DMS 273 (cell line): Measurements from ENCODE around the gene TMEM30A.

Source experiments
- DNase-seq: peaks from one replicate; lab custom pipeline; 2025; ENCODE audit not compliant: unreplicated experiment; lab: John Stamatoyannopoulos, UW

Gene TMEM30A

DNA sequence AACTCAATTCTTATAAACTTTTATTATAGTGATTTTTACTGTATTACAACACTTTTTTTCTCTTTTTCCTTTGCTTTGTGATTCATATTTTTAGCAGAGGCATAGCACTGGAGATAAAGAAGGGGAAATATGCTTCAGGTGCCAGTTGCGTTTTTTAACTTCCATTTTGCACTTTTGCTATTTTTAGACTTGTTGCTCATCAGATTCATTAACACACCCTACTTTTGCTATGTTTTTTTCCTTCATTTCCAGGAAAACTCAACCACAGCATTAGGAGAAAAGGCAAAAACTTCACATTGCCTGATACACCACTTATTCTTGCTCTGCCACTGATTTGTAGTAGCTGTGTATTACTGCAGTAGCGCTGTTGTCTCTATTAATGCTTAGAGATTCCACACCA, 8.0 kb upstream of the TMEM30A start:
- DNase-seq: no peak

DNA sequence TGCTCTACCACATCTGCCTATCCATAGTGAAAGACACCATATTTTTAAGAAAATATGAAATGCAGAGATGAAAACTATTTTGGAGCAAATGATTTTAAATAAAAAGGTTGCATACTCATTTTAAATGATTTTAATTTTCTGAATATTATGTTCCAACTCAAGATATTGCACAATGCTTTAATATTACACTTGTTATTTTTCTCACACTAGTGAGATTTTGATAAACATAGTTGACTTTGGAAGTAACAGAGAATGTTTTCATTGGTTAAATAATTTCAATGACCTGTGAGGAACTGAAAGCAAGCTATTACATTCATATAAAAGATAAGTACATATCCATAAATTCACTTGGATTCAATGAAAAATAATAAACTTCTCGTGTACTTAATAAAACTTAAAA, 7.2 kb upstream of the TMEM30A start:
- no peak for DNase-seq

DNA sequence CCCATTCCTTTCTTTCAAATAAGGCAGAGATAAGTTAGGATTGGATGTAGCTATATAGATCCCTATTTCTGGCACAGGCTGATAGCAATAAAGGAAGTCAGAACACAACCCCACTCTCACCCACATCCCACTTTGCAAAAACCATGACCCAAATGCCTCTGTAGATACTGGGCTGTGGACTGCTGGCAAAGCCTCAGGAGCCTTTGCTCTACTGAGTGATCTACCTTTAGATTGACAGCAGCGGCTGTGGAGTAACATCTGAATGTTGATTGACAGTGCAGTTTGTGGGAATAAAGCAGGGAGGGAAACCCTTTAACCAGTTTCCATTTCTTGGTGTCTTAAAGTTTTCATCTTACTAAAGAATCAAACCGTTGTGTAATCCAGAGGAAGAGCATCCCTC, 6.7 kb upstream of the TMEM30A start:
- DNase-seq: no peak

DNA sequence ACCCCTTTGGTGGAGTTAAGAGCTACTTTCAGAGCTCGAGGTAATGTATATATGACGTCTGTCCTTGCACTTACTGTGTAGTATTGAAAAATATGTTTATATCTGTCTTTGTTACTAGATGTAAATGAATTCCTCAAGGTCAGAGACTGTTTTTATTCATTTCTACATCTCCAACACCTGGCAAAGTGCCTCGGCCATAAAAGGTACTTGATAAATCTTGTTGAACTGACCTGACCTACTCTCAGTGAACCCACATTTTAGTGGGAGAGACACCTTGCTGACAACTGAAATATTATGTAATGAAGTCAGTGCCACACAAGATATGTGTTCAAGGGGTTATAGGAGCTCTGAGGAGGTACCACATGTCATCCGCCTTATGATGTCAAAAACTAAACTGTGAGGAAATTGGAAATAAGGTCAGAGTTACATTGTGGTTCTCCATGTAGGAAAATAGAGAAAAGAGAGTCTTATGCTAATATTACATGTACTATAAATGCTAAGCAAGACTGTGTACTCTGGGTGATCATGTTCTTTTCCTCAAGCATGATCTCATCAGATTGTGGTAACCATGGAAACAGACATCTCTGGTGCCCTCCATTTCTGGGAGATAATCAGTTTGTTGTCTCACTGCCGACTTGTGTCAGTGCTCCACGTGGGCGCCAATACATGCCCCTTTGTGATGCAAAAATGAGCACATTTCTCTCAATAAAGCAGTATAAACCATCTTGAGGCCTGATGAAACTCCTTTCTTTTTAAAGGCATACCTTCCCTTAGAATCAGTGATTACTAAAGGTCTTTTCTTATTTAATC, 5.7 kb upstream of the TMEM30A start:
- no peak for DNase-seq

DNA sequence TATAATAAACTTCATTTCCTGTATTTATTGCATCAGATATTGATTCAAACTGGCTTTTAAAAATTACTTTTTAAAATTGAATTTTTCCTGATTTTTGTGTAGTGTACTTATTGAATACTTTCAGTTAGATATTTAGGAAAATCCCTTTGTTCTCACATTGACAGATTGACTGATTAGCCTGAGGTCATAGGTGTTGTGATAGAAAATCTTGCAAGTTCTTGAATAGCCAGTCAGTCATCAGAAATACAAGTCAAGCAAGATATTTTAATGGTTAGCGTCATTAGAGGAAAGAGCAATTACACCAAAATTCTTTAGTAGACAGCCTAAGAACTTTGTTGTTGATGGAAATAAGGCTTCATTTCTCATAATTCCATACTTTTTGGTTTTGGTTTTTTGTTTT, 3.4 kb upstream of the TMEM30A start:
- DNase-seq: no peak

DNA sequence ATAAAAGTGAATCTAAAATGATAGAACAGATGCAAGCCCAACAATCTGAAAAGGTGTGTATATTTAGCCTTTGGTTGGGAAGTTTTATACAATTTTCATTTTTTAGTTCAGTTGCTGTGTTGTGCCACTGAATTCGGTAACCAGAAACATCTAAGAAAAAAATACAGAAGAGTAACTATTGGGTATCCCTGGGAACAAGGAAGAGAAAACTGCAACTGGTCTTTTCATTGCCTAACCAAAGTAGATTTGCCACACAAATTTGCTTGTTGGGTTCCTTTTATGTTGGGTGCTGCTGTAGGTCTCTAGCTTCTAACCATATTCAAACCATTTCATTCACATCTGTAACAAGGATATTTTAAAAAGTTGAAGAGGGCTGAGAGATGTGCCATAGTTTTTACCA, 2.8 kb upstream of the TMEM30A start:
- DNase-seq: no peak

DNA sequence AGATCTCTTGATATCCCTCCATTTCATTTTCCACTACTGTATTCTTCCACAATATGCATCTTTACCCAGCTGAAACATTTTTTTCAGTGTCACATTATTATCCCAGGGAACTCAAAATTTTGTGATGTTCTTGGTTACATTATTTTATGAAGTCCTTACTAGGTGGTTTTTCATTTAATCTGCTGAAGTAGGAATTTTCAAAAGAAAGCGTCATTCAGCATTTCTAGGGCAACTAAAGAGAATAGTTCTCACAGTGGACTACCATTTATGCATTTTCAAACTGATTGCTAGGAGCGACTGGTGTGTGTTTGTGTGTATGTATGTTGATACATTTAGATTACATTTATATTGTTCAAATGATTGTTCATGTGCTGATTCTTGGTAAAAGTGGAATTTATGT, 2.4 kb upstream of the TMEM30A start:
- DNase-seq: no peak

DNA sequence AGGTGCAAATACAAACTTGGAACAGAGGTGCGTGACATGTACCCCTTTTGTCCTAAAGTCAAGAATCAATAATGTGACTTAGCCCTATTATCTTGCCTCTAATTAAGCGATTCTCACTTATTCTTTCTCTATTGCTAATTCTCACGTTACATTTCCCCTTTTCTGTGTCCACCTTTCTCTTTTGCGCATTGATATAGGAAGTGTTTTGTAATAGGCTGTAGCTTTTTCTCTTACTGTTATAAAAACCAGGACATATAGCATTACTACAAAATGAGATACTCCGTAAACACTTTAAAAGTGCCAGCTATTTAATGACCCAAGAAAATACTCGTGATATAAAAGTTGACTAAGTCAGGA, 669 bp upstream of the TMEM30A start:
- peak; percentile 48 for DNase-seq

DNA sequence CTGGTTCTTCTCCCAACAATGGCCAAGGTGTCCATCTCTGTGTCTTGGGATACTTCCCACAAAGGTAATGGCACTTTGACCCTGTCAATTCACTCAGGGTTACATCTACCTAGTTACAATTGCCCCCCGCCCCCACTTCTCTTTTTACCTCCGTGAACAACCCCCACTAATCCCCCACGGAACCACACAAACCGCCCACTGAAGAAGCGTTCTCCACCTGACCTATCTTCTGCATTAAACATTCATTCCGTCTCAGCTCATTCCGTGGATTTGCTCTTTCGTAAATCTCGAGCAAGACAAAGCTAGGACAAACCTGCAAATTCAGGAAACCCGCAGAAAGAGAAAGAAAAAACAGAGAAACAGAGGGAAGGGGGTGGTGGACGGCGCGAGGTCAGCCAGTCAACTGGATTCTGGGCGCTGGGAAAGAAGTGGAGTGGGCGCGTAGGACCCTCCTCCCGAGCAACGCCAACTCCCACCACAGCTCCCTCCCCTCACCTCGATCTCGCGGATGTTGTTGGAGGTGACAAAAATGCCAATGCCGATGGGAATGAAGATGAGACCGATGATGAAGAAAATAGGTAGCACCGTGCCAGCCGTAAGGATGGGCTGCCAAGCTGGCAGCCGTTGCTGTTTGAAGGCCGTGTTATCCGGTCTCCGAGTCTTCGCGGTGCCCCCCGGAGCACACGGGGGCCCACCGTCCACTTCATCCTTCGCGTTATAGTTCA, 523 bp downstream of the TMEM30A start:
- peak; percentile 81 for DNase-seq

DNA sequence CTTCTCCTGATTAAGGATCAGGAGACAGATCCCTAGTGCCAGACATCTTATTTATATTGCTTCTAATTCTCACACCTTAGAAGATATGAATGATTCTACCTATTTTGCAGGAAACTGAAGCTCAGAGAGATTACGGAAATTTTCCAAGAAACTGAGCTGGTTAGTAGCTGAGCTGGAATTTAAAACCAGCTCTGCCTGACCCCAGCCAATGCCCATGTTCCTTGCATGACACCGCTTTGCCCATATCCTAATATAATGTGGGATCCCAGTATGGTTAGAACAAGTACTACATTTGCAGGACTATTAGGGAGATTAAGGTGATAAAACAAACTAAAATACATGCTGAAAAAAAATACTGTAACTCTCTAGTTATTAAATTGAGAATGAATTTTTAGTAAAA, 1.9 kb downstream of the TMEM30A start:
- no peak for DNase-seq

DNA sequence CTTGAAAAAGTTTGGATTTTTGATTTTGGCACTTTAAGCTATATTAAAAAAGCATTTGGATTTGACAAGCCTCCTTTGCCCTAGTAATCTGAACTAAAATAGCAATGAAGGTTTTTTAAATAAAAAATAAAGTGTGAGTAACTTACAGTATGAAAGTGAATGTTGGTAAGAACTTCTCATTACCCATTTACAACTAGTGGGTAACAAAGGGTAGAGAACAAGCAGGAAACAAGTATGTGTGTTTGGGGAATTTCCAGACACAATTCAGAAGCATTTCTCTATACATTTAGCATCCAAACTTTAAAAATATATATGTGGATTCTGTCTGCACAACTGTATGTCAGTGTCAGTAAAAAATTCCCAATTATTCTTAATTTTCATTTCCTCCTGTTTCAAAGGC, 2.9 kb downstream of the TMEM30A start:
- no peak for DNase-seq

DNA sequence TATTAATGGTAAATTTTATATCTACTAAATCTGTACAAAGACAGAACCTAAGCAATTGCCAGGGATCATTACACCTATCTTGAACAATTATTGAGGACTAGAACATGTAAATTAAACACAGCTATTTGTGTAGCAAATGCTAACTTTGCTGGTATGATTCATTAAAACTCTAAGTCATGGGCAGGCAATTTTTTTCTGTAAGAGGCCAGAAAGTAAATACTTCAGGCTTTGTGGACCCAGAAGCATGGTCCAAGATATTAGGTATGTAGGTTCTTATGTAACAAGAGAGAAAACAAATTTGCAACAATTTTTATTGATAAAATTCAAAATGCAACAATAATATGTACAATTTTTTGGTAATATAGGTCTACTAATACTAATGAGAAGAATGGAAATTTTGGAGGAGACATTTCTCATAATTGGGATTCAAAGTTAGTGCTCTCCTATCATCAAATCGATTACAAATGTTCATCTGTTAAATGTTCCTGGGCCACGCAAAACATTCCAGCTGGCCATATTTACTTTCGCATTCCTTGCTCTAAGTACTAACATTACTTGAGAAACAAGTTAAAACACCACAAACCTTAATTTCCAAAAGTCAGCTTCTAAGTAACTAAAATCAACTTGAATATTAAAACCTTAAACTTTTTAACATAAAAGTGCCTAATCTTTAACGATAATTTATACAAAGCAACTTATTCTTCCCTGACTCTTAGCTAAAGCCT, 4.3 kb downstream of the TMEM30A start:
- DNase-seq: no peak

DNA sequence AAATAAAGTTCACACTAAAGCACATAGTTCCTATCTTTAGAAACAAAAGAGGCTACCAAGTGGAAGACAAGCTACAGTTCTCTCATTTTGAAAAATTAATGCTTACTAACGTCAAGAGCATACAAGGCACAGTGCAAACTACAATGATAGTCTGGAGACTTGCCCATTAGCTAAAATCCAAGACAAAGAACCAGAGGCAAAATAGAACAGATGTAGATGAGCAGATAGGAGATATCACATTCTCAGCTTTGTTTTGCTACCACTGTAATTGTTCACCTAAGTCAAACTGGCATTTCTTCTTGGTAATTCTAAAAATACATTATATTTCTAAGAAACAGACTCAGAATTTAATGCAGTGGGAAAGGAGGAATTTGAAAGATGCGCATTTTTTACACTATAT, 5.2 kb downstream of the TMEM30A start:
- no peak for DNase-seq

DNA sequence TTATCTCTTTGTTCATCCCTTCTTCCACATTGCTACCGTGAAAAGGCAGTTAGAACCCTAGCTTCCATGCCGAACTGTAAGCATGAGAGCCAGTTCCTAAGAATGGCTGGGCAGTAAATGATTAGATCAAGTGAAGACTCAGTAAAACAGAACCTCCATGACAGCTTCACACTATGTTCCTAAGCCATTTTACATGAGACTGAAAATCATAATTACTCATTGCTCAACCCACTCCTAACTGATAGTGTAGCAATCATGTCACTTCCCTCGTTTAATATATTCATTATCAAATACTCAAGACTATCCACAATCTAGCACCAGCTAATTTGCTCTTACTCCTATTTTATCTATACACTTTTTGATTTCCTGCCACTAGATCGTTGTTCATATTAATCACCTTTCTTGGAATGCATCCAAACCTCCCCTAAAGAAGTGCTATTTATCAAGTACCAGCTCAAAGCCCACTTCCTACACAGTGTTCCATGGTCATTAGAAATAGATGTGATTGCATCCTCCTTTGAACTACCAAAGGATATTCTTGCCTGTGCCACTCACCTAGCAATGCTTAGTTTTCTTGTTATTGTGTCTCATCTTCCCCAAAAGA, 6.0 kb downstream of the TMEM30A start:
- no peak for DNase-seq

DNA sequence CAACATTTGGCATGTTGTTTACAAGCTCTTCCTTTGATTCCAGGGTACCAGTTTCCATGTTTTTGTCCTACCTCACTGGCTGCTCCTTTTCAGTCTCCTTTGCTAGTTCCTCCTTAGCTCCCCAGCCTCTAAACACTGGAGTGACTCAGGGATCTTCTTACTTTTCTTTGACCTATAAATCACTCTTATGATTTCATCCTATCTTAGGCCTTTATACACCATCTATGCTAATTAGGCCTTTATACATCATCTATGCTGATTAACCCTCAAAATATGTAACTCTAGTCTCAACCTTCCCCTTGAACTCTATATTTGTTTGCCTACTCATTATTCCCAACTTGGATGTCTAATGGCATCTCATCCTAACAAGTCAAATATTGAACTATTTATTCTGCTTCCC, 9.5 kb downstream of the TMEM30A start:
- no peak for DNase-seq

DNA sequence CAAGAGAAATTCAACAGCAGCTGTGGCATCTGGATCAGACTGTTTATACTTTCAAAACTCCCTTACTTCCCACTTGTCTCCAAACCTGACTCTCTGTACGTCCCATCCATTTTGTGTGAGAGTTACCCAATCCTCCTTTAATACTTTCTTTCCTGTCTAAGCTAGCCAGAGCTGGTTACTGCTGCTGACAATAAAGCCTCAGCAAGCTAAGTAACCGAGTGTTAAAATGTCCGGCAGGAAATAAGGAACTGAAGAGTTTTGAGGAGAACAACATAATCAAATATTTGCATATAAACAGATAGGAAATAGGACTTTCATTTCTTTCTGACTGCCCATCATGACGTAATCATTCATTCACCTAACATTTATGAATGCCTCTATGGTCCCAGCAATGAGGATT, 11.6 kb downstream of the TMEM30A start:
- DNase-seq: no peak

DNA sequence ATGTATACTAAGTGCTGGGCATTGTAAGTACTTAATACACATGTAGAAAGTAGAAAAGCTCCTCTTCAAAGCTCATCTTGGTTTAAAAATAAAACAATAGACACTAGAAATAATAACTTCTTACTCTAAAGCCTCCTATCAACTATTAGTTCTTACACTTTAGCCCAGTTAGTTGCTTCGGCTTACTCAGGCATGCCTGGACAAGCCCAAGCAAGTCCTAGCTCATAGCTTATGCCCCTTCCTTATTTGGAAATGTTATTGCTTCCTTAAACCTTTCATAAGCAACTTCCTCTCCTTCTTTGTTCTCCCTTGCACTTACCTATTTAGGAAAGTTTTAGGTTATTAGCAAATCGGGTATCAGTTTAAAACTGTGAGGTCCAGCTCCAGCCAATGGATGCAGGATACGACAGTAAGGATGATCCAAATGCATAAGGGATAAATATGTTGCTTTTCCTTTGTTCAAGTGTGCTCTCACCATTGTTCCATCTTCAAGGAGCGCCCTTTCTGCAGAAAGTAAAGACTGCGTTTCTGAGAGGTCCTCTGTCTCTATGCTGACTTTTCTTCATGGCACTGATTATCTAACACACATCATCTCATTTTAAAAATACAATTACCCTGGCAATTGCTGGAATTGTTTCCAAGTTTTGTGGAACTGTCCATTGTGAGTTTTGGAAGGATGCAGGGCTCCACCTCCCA, 12.3 kb downstream of the TMEM30A start:
- peak; percentile 30 for DNase-seq

DNA sequence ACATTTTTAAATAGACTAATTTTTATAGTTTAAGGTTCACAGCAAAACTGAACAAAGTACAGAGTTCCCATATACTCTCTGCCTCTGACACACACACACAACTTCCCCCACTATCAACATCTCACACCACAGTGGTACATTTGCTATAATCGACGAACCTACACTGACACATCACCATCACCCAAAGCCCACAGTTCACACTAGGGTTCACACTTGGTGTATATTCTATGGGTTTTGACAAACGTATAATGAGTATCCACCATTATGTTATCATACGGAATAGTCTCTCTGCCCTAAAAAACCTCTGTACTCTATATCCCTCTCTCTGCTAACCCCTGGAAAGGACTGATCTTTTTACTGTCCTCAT, 15.6 kb downstream of the TMEM30A start:
- DNase-seq: no peak

DNA sequence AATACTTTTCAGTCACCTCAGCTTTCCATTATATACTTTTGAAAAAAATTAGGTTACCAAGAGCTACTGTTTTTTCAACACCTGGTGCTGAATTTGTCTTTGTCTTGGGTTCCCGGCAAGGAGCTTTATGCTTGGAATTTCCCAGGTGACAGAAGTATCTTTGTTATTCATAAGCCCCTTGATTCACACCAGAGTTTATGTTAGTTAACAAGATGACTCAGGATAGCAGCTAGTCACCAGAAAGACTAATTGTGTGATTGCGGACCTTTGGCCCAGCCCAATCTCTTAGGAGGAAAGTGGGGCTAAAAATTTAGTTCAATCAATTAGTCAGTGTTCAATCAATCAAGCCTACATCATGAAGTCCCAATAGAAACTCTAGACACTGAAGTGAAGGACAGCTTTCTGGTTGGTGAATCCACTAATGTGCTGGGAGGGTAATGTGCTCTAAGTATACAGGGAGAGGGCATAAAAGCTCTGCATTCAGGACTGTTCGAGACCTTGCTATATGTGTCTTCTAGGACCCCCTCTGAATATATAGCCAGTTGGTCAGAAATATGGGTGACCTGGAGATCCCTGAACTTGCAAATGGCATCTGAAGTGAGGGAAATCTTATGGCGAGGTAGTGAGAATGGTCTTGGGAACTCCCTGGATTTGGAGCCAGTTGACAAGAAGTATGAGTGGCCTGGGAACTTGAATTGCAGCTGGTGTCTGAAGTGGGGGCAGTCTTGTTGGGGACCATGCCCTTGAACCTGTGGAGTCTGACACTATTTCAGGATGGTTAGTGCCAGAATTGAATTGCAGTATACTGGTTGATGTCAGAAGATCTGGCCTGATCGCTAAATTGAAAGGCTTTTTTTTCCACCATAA, 16.2 kb downstream of the TMEM30A start:
- DNase-seq: no peak

DNA sequence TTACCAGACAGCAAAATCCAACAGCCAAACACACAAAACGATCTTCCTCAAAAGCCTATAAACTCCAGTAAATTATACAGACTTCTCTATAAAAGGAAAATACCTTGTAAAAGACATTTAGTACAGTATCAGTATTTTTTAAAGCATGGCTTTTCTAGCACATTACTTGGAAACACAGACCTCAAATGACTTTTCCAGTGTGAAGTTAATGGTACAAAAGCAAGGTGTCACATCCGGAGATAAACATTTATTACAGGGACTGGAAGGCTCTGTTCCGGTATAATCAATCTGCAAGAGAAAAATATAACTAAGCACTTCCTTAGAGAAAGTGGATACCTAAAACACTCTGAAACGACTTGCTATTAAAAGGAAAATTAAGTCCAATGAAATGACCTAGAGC, 17.1 kb downstream of the TMEM30A start:
- DNase-seq: no peak
